MG63 (cell line): ENCODE data around the gene TAS2R9. TPM values are rescaled to one million over a fixed set of nuclear protein-coding genes. Genes with fewer than 3 reads are reported as not detected.
"Not testable (repeated sequence)": the region's sequence is repeated elsewhere in the genome, so short reads cannot be mapped to it uniquely, and the experiment has no call there.

Experiments used
- DNase-seq: peaks from one replicate; pipeline ENCODE4 v3.0.0-alpha.2; 2020
- H3K27me3 ChIP-seq: fragments of 250-450 bp; sonication (Bioruptor Pico); 2 replicates; pipeline ENCODE4 v1.5.1; 2020; ENCODE audit warnings: mild to moderate bottlenecking, moderate library complexity
- H3K36me3 ChIP-seq: fragments of 250-450 bp; sonication (Bioruptor Pico); 2 replicates; pipeline ENCODE4 v1.5.1; 2020; ENCODE audit warnings: mild to moderate bottlenecking, moderate library complexity
- H3K4me3 ChIP-seq: fragments of 250-450 bp; sonication (Bioruptor Pico); 2 replicates; pipeline ENCODE4 v1.5.1; 2020; ENCODE audit warnings: mild to moderate bottlenecking, moderate library complexity
- H3K9me3 ChIP-seq: fragments of 250-450 bp; sonication (Bioruptor Pico); 2 replicates; pipeline ENCODE4 v1.5.1; 2020; ENCODE audit warnings: mild to moderate bottlenecking, moderate library complexity
- total RNA-seq: library from RNA; depleted of rRNA; stranded (reverse); fragments of >200 nt; shearing (Covaris generic); gene quantifications from 2 replicates; pipeline ENCODE4 v1.2.3, GENCODE V29; 2014; ENCODE audit warnings: low replicate concordance; rRNA removed

The TAS2R9 gene
- not detected in 2 replicates for total RNA-seq

DNA sequence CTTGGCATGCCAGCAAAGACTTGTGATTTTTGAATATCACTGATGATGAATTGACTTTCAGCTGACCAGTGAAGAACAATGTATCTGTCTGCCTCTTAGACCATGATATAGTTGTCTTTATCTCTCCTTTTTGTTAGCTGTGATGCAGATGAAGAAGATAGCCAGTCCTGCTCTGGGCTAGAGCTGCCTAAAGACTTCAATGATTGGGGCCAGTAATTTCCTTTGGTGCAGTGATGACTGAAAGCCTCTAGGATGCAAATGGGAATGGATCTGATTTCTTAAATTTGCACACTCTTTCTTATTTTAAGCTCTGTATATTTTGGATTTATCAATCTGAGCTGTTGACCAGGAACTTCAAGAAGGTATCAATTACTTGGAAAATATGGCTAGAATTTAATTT is at the start of gene TAS2R9:
TSS of gene TAS2R9 (minus strand) at position 101 of the 400 bp plus-strand sequence. CDS start at position 8, 93 bp downstream.
- Histone ChIP-seq H3K9me3 (no peaks in the 10 kb centered on the region), H3K27me3 (no peaks in the 10 kb centered on the region; the same call in 1 of the 2 replicates), H3K36me3 (no peaks in the 10 kb centered on the region), H3K4me3 (no peak within 1 kb of the TSS)
- DNase-seq: no peak

- H3K4me3 ChIP-seq: no peak overlapping the region
- DNase-seq: no peak
- peaks cover 4% of the 10 kb centered on the region for H3K36me3 ChIP-seq
- peaks cover 6% of the 10 kb centered on the region for H3K9me3 ChIP-seq
- H3K27me3 ChIP-seq: no peaks in the 10 kb centered on the region
These were observed 45.8 kb upstream of the TAS2R9 start for GRCh38 chr12:10855807-10856206.

DNA sequence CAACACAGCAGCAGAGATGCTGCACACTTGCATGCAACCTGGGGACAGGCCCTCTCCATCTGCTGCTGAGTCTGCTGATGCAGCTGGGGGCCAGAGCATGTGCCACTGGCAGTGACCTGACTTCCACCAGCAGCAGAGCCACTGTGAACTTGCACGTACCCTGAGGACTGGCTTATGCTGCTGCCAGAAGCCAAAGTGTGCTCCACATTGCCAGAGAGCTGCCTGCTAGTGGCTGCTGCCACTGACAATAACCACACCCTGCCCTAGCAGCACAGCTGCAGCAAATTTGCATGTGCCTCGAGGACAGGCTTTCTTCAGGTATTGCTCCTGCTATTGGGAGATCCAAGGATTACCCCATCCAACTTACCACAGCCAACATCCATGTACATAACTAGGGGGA is 43.8 kb upstream of the TAS2R9 start:
- H3K9me3 ChIP-seq: peaks cover 6% of the 10 kb centered on the region; the same call in 1 of the 2 replicates
- no peak for DNase-seq
- H3K27me3 ChIP-seq: no peaks in the 10 kb centered on the region
- H3K4me3 ChIP-seq: no peak overlapping the region
- peaks cover 4% of the 10 kb centered on the region for H3K36me3 ChIP-seq

DNA sequence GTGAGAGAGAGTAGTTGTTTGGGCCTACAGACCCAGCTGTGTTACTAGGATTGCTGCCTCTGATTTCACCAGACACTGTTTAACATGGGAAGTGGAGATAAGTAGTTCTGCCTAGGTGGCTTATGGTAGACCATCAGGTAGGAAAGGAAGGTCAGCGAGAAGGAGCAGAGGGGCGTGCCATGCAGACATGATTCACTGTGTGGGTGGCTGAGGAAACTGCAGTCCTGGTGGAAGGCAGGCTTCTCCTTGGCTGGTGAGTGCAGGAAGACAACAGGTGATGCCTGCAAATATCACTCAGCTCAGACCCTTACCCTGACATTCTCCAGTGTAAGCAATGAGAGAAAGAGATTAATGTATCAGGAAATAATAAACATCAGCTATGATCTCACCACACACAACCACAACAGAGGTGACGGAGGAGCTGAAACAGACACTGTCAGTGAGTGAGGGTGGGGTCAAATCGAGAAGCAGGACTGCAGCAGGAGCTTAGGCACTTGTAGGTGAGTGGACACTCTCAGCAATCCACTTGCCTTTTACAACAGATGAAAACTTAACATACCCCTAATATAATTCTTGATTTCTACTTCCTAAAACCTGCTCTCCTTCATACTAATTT is 41.4 kb upstream of the TAS2R9 start:
- no peak overlapping the region for H3K4me3 ChIP-seq
- no peaks in the 10 kb centered on the region for H3K27me3 ChIP-seq

GRCh38 chr12:10849425-10849878 is 39.5 kb upstream of the TAS2R9 start, which contains the start of gene PRR4:
Gene PRR4 (minus strand): TSS chr12:10849475. CDS start chr12:10849437, 38 bp downstream.
- Histone ChIP-seq H3K27me3 (no peaks in the 10 kb centered on the region), H3K4me3 (no peak within 1 kb of the TSS), H3K9me3 (no peaks in the 10 kb centered on the region), H3K36me3 (no peaks in the 10 kb centered on the region)
- no peak for DNase-seq

More for the DNA sequence above, 41.4 kb upstream of the TAS2R9 start:
- no peak for DNase-seq
- Histone ChIP-seq H3K9me3 (0 out of 2 replicates have a peak, but pooled peaks cover 2% of the 10 kb centered on the region), H3K36me3 (peaks cover 4% of the 10 kb centered on the region; the same call in 1 of the 2 replicates)

GRCh38 chr12:10847744-10848143 is 37.8 kb upstream of the TAS2R9 start:
- H3K27me3 ChIP-seq: no peaks in the 10 kb centered on the region
- no peaks in the 10 kb centered on the region for H3K36me3 ChIP-seq
- H3K9me3 ChIP-seq: no peaks in the 10 kb centered on the region
- H3K4me3 ChIP-seq: no peak overlapping the region
- DNase-seq: no peak

DNA sequence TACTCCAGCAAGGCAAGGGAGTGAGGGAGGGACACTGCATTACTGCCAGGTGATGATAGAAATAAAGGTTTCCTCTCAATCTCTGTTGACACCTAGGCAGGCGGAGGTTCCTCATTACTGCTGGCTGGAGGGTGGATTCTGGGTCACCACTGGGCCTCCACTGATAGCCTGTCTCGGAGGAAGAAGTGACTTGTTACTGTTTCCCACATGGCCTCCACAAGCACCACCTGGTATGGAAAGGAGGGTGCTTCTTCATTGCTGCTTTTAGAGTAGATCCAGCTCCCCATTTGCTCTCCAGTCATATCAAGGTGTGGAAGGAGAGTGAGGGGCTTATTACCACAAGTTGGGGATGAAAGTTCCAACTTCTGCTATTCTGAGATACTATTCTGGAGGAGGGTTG is 32.9 kb upstream of the TAS2R9 start:
- H3K9me3 ChIP-seq: no peaks in the 10 kb centered on the region
- H3K27me3 ChIP-seq: no peaks in the 10 kb centered on the region
- H3K4me3 ChIP-seq: no peak overlapping the region
- H3K36me3 ChIP-seq: no peaks in the 10 kb centered on the region
- DNase-seq: no peak

- Histone ChIP-seq H3K36me3 (no peaks in the 10 kb centered on the region), H3K4me3 (no peak overlapping the region), H3K9me3 (no peaks in the 10 kb centered on the region), H3K27me3 (no peaks in the 10 kb centered on the region)
- no peak for DNase-seq
These were observed 28.5 kb upstream of the TAS2R9 start for GRCh38 chr12:10838461-10838860.

DNA sequence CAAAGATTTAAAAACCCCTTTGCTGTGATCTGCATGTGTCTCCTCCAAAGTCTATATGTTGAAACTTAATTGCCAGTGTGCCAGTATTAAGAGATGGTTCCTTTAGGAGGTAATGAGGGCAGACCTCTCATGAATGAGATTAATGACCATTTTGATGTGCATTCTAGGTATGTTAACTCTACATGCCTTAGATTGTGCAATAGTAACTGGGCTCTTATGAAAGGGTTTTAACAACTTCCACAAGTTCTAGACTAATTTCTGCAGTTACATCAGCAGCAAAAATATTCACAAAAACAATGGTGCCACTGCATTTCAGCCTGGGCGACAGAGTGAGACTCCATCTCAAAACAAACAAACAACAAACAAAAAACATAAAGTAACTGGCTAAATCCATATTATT is 20.0 kb upstream of the TAS2R9 start:
- H3K27me3 ChIP-seq: no peaks in the 10 kb centered on the region
- H3K9me3 ChIP-seq: no peaks in the 10 kb centered on the region
- H3K36me3 ChIP-seq: no peaks in the 10 kb centered on the region
- no peak for DNase-seq
- H3K4me3 ChIP-seq: no peak overlapping the region

GRCh38 chr12:10826258-10826657 is 16.3 kb upstream of the TAS2R9 start, which contains the start of gene TAS2R10:
Gene TAS2R10 (minus strand): TSS chr12:10826358. CDS start chr12:10826269, 89 bp downstream.
- Histone ChIP-seq H3K4me3 (no peak within 1 kb of the TSS), H3K9me3 (no peaks in the 10 kb centered on the region), H3K36me3 (no peaks in the 10 kb centered on the region), H3K27me3 (no peaks in the 10 kb centered on the region)
- no peak for DNase-seq

GRCh38 chr12:10824957-10825356 is 15.0 kb upstream of the TAS2R9 start:
- DNase-seq: no peak
- Histone ChIP-seq H3K4me3 (no peak overlapping the region), H3K9me3 (no peaks in the 10 kb centered on the region), H3K27me3 (no peaks in the 10 kb centered on the region), H3K36me3 (no peaks in the 10 kb centered on the region)

GRCh38 chr12:10811883-10812536 is 2.0 kb upstream of the TAS2R9 start:
- H3K9me3 ChIP-seq: no peaks in the 10 kb centered on the region
- H3K36me3 ChIP-seq: no peaks in the 10 kb centered on the region
- H3K4me3 ChIP-seq: no peak overlapping the region
- DNase-seq: no peak
- H3K27me3 ChIP-seq: no peaks in the 10 kb centered on the region; the same call in 1 of the 2 replicates

DNA sequence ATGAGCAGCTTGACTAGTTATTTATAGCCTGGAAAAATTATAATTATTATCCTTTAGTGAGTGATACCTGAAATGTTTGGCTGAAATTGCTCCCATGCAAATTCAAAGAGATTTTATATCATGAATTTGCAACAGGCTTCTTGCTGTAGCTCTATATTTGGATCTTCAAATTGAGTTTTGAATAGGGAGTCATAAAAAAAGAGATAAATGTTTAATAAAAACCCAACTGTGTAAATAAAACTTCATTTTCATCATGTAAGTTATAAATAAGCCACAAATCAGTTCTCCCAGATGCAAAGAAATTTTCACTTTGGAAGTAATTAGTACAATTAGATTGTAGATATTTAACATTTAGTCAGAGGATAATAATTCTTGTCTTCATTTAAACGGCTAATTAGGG is 2.8 kb downstream of the TAS2R9 start, which contains the start of gene TAS2R8:
TSS of gene TAS2R8 (minus strand) at position 101 of the 400 bp plus-strand sequence. CDS start 306 bp downstream, outside the sequence.
- no peak within 1 kb of the TSS for H3K4me3 ChIP-seq
- no peaks in the 10 kb centered on the region for H3K36me3 ChIP-seq
- H3K27me3 ChIP-seq: no peaks in the 10 kb centered on the region; the same call in 1 of the 2 replicates
- no peaks in the 10 kb centered on the region for H3K9me3 ChIP-seq
- DNase-seq: no peak

- no peaks in the 10 kb centered on the region for H3K36me3 ChIP-seq
- H3K27me3 ChIP-seq: peaks cover 20% of the 10 kb centered on the region
- no peaks in the 10 kb centered on the region for H3K9me3 ChIP-seq
- H3K4me3 ChIP-seq: no peak within 1 kb of the TSS
- no peak for DNase-seq
These were observed 7.4 kb downstream of the TAS2R9 start, which contains the start of gene TAS2R7 for GRCh38 chr12:10802587-10802986. Gene TAS2R7 (minus strand): TSS chr12:10802627. CDS start chr12:10802570, 57 bp downstream.

DNA sequence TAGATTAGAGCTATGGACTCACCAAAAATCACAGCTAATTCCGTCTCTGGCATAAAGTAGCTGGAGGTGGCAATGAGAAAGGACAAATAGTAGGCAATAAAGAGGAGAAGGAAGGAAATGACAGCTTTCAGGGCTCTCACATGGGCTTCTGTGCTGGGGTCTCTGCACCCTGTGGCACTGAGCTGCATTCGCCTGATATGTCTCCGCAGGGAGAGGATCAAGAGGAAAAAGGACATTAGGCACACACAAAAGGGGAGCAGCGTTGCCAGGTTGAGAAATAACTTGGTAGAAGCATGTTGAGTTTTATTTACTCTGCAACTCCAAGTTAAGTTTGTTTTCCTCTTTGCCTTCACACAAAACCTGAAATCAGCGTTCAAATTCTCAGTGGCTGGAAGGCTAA is 8.2 kb downstream of the TAS2R9 start:
- H3K27me3 ChIP-seq: peaks cover 20% of the 10 kb centered on the region
- H3K9me3 ChIP-seq: no peaks in the 10 kb centered on the region
- H3K4me3 ChIP-seq: no peak overlapping the region
- no peak for DNase-seq
- no peaks in the 10 kb centered on the region for H3K36me3 ChIP-seq

DNA sequence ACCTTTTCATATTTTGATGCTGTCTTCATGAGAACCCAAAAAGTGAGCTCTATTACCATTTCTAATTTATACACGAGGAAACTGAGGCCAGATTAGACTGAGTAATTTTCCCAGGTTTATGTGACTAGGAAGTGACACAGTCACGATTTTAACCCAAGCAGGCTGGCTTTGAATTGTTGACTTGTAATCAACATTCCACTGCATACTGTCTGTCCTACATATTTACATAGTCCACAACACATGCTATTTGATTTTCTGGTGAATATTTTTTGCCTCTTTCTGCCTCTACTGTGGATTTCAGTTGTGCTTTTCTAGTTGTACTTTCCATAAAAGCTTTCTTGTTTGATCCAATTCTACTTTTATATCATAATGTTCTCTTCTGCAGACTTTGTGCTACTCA is 15.7 kb downstream of the TAS2R9 start:
- Histone ChIP-seq H3K36me3 (no peaks in the 10 kb centered on the region), H3K27me3 (peaks cover 19% of the 10 kb centered on the region), H3K4me3 (no peak overlapping the region), H3K9me3 (no peaks in the 10 kb centered on the region)
- DNase-seq: no peak

GRCh38 chr12:10791769-10792168 is 18.2 kb downstream of the TAS2R9 start:
- not testable (repeated sequence) for H3K36me3 ChIP-seq, H3K9me3 ChIP-seq, DNase-seq, H3K4me3 ChIP-seq
- peaks cover 15% of the 10 kb centered on the region for H3K27me3 ChIP-seq
